SW480 (cell line): Measurements from ENCODE around the gene ZBTB26.

Source experiments
- DNase-seq: peaks from one replicate; pipeline ENCODE4 v3.0.0-alpha.2; 2016; ENCODE audit warnings: low spot score

The ZBTB26 gene

GRCh38 chr9:122931226-122932121, at the start of gene ZBTB26:
Gene ZBTB26, minus strand, starts transcription at chr9:122931512. Its CDS starts 11,578 bp downstream, at chr9:122919934.
- DNase-seq: peak; percentile 94

GRCh38 chr9:122978601-122979000, 47.3 kb upstream of the ZBTB26 start:
- DNase-seq: no peak

GRCh38 chr9:122975196-122975595, 43.9 kb upstream of the ZBTB26 start:
- no peak for DNase-seq

- no peak for DNase-seq
Observed at GRCh38 chr9:122961139-122961538, 29.8 kb upstream of the ZBTB26 start.

- DNase-seq: no peak
Observed at GRCh38 chr9:122955961-122956360, 24.6 kb upstream of the ZBTB26 start.

GRCh38 chr9:122954253-122954691, 23.0 kb upstream of the ZBTB26 start:
- no peak for DNase-seq

- DNase-seq: no peak
Observed at GRCh38 chr9:122951056-122951455, 19.7 kb upstream of the ZBTB26 start.

- DNase-seq: no peak
Observed at GRCh38 chr9:122950263-122950662, 19.0 kb upstream of the ZBTB26 start.

- no peak for DNase-seq
Observed at GRCh38 chr9:122949696-122950095, 18.4 kb upstream of the ZBTB26 start.

- DNase-seq: no peak
Observed at GRCh38 chr9:122948313-122948712, 17.0 kb upstream of the ZBTB26 start.

GRCh38 chr9:122946461-122947005, 15.2 kb upstream of the ZBTB26 start:
- DNase-seq: no peak

GRCh38 chr9:122944960-122945888, 13.9 kb upstream of the ZBTB26 start:
- DNase-seq: no peak

GRCh38 chr9:122941582-122942234, 10.4 kb upstream of the ZBTB26 start:
- DNase-seq: peak; percentile 19

- peak; percentile 98 for DNase-seq
Observed at GRCh38 chr9:122940749-122941581, 9.7 kb upstream of the ZBTB26 start, which contains the start of gene RABGAP1. Gene RABGAP1, plus strand, starts transcription at chr9:122941020. Its CDS starts 16,040 bp downstream, at chr9:122957060.

GRCh38 chr9:122940454-122940748, 9.1 kb upstream of the ZBTB26 start:
- no peak for DNase-seq

GRCh38 chr9:122939601-122940000, 8.3 kb upstream of the ZBTB26 start:
- no peak for DNase-seq

GRCh38 chr9:122936883-122937282, 5.6 kb upstream of the ZBTB26 start:
- DNase-seq: no peak

- DNase-seq: no peak
Observed at GRCh38 chr9:122936464-122936863, 5.2 kb upstream of the ZBTB26 start.

GRCh38 chr9:122930541-122931225, 629 bp downstream of the ZBTB26 start:
- DNase-seq: peak; percentile 16

GRCh38 chr9:122929796-122930354, 1.4 kb downstream of the ZBTB26 start:
- DNase-seq: no peak
